ENCODE measurements around the gene L3MBTL4.
A peak's percentile ranks its signal among the peaks of the same experiment; 100 is the strongest.

The L3MBTL4 gene

DNA sequence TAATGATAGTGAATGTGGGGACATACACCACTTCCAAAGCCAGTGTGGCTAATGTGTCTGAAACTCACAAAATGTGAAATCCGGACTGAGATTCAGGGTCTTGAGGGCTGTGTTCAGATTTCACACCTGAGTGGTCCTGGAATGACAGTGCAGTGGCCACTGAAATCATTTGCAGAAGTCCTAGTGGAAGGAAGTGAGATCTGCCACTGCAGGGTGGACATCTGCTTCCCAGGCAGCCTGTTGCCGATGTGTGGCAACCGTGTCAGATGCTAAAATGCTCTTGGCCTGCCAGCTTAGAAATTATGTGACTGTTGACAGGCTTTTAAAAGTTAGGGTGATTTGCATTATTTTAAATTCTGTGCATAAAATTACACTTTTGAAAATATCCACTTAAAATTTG, 441.6 kb downstream of the L3MBTL4 start:
- no peak overlapping the region for H2AFZ ChIP-seq (ENCODE audit: low read depth, low read length)
- no peak overlapping the region for H3K4me2 ChIP-seq (ENCODE audit: low read length, poor library complexity, severe bottlenecking)
- H2BK5ac ChIP-seq (ENCODE audit: low read depth, low read length, poor library complexity, severe bottlenecking), result no peak overlapping the region
- H2BK15ac ChIP-seq (ENCODE audit: low read depth, poor library complexity, severe bottlenecking), result no peak overlapping the region
- H2AK5ac ChIP-seq (ENCODE audit: low read length, severe bottlenecking), result no peak overlapping the region
- no peak overlapping the region for H3K18ac ChIP-seq (ENCODE audit: low read depth in 1 of 2, low read length in 2 of 2)
- WGBS, result 86% methylated on average over 3 of the region's 3 CpGs
- no peak overlapping the region for H2BK12ac ChIP-seq (ENCODE audit: low read length in 2 of 2)
- no peaks in the 10 kb centered on the region for H3K9me3 ChIP-seq (ENCODE audit: control insufficient read depth, low read length)
- no peak overlapping the region for H4K91ac ChIP-seq (ENCODE audit: low read length)
- H3K4me3 ChIP-seq (ENCODE audit: insufficient read depth in 1 of 2, low read depth in 1 of 2, low read length in 2 of 2), result no peak overlapping the region
- H3K27me3 ChIP-seq (ENCODE audit: control insufficient read depth in 1 of 2, insufficient read depth in 1 of 2, low read length in 2 of 2), result peaks cover 0 to 10% of the 10 kb centered on the region in 2 experiments
- H3K14ac ChIP-seq (ENCODE audit: low read length in 2 of 2), result no peak overlapping the region
- peaks cover 2% of the 10 kb centered on the region for H3K4me1 ChIP-seq (ENCODE audit: control insufficient read depth, insufficient read depth, low read depth, low read length)
- no peak overlapping the region for H3K27ac ChIP-seq (ENCODE audit: low read length, poor library complexity, severe bottlenecking)
- H3K36me3 ChIP-seq (ENCODE audit: control insufficient read depth in 1 of 2, insufficient read depth in 2 of 2, low read depth in 1 of 2, low read length in 2 of 2), result no peaks in the 10 kb centered on the region
- no peak for DNase-seq
- H3K9ac ChIP-seq (ENCODE audit: low read length), result no peak overlapping the region
- H3K23ac ChIP-seq (ENCODE audit: low read length in 2 of 2), result no peak overlapping the region
- H3K79me1 ChIP-seq (replicated peaks; ENCODE audit: low read length, poor library complexity, severe bottlenecking), result no peaks in the 10 kb centered on the region
- no peak overlapping the region for H2BK120ac ChIP-seq (ENCODE audit: low read depth, low read length)
- no peak overlapping the region for H3K4ac ChIP-seq (ENCODE audit: low read depth in 1 of 2, low read length in 2 of 2)
- H4K8ac ChIP-seq (ENCODE audit: low read length), result no peak overlapping the region

GRCh38 chr18:5972298-5972697, 442.4 kb downstream of the L3MBTL4 start:
- no peak overlapping the region for H3K4me3 ChIP-seq (ENCODE audit: insufficient read depth in 1 of 2, low read depth in 1 of 2, low read length in 2 of 2)
- H2BK120ac ChIP-seq (ENCODE audit: low read depth, low read length), result no peak overlapping the region
- H3K9me3 ChIP-seq (ENCODE audit: control insufficient read depth, low read length), result no peaks in the 10 kb centered on the region
- H3K27ac ChIP-seq (ENCODE audit: low read length, poor library complexity, severe bottlenecking), result no peak overlapping the region
- peaks cover 2% of the 10 kb centered on the region for H3K4me1 ChIP-seq (ENCODE audit: control insufficient read depth, insufficient read depth, low read depth, low read length)
- DNase-seq, result no peak
- no peak overlapping the region for H4K91ac ChIP-seq (ENCODE audit: low read length)
- H2BK15ac ChIP-seq (ENCODE audit: low read depth, poor library complexity, severe bottlenecking), result no peak overlapping the region
- no peak overlapping the region for H2BK12ac ChIP-seq (ENCODE audit: low read length in 2 of 2)
- no peak overlapping the region for H3K4ac ChIP-seq (ENCODE audit: low read depth in 1 of 2, low read length in 2 of 2)
- H4K8ac ChIP-seq (ENCODE audit: low read length), result no peak overlapping the region
- no peak overlapping the region for H3K9ac ChIP-seq (ENCODE audit: low read length)
- H2AFZ ChIP-seq (ENCODE audit: low read depth, low read length), result no peak overlapping the region
- no peak overlapping the region for H2AK5ac ChIP-seq (ENCODE audit: low read length, severe bottlenecking)
- no peak overlapping the region for H3K14ac ChIP-seq (ENCODE audit: low read length in 2 of 2)
- WGBS, result 71% methylated on average over 7 of the region's 7 CpGs
- no peak overlapping the region for H3K18ac ChIP-seq (ENCODE audit: low read depth in 1 of 2, low read length in 2 of 2)
- H2BK5ac ChIP-seq (ENCODE audit: low read depth, low read length, poor library complexity, severe bottlenecking), result no peak overlapping the region
- H3K4me2 ChIP-seq (ENCODE audit: low read length, poor library complexity, severe bottlenecking), result no peak overlapping the region
- H3K36me3 ChIP-seq (ENCODE audit: control insufficient read depth in 1 of 2, insufficient read depth in 2 of 2, low read depth in 1 of 2, low read length in 2 of 2), result no peaks in the 10 kb centered on the region
- no peak overlapping the region for H3K23ac ChIP-seq (ENCODE audit: low read length in 2 of 2)
- peaks cover 0 to 10% of the 10 kb centered on the region in 2 experiments for H3K27me3 ChIP-seq (ENCODE audit: control insufficient read depth in 1 of 2, insufficient read depth in 1 of 2, low read length in 2 of 2)
- no peaks in the 10 kb centered on the region for H3K79me1 ChIP-seq (replicated peaks; ENCODE audit: low read length, poor library complexity, severe bottlenecking)

DNA sequence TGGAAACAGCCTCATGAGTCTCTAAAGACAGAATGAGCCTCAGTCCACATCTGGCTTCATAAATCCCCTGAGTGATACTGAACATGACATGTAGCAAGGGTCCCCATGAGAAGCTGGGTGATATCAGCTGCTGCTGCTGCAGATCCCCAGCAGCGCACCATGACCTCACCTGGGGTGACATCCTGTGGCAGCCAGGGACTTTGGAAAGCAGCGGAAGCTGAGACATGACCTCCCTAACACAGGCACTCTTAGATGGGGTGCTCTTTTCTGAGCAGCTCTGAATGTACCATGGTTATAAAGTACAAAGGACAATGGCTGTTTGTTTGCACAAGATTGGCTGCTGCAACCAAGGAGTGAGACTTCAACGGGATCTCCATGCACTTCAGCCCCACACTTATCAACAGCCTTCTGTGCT, 444.7 kb downstream of the L3MBTL4 start:
- Histone ChIP-seq H2AK5ac (ENCODE audit: low read length, severe bottlenecking) (no peak overlapping the region), H3K4me1 (ENCODE audit: control insufficient read depth, insufficient read depth, low read depth, low read length) (no peaks in the 10 kb centered on the region), H3K79me1 (replicated peaks; ENCODE audit: low read length, poor library complexity, severe bottlenecking) (no peaks in the 10 kb centered on the region), H2BK12ac (ENCODE audit: low read length in 2 of 2) (no peak overlapping the region), H4K8ac (ENCODE audit: low read length) (peak overlapping the region; percentile 27), H3K27me3 (ENCODE audit: control insufficient read depth in 1 of 2, insufficient read depth in 1 of 2, low read length in 2 of 2) (peaks cover 0 to 6% of the 10 kb centered on the region in 2 experiments), H3K4me3 (ENCODE audit: insufficient read depth in 1 of 2, low read depth in 1 of 2, low read length in 2 of 2) (no peak overlapping the region), H3K9me3 (ENCODE audit: control insufficient read depth, low read length) (no peaks in the 10 kb centered on the region), H3K4ac (ENCODE audit: low read depth in 1 of 2, low read length in 2 of 2) (no peak overlapping the region), H3K14ac (ENCODE audit: low read length in 2 of 2) (no peak overlapping the region), H3K18ac (ENCODE audit: low read depth in 1 of 2, low read length in 2 of 2) (no peak overlapping the region), H2AFZ (ENCODE audit: low read depth, low read length) (no peak overlapping the region), H3K9ac (ENCODE audit: low read length) (no peak overlapping the region), H2BK15ac (ENCODE audit: low read depth, poor library complexity, severe bottlenecking) (no peak overlapping the region), H3K4me2 (ENCODE audit: low read length, poor library complexity, severe bottlenecking) (no peak overlapping the region), H3K36me3 (ENCODE audit: control insufficient read depth in 1 of 2, insufficient read depth in 2 of 2, low read depth in 1 of 2, low read length in 2 of 2) (no peaks in the 10 kb centered on the region), H2BK120ac (ENCODE audit: low read depth, low read length) (no peak overlapping the region), H3K23ac (ENCODE audit: low read length in 2 of 2) (no peak overlapping the region), H2BK5ac (ENCODE audit: low read depth, low read length, poor library complexity, severe bottlenecking) (no peak overlapping the region), H4K91ac (ENCODE audit: low read length) (no peak overlapping the region), H3K27ac (ENCODE audit: low read length, poor library complexity, severe bottlenecking) (no peak overlapping the region)
- 32% methylated on average over 1 of the region's 3 CpGs for WGBS
- DNase-seq, result no peak

GRCh38 chr18:5969355-5969988, 445.2 kb downstream of the L3MBTL4 start:
- Histone ChIP-seq H3K9ac (ENCODE audit: low read length) (no peak overlapping the region), H2BK5ac (ENCODE audit: low read depth, low read length, poor library complexity, severe bottlenecking) (no peak overlapping the region), H3K14ac (ENCODE audit: low read length in 2 of 2) (no peak overlapping the region), H2BK15ac (ENCODE audit: low read depth, poor library complexity, severe bottlenecking) (no peak overlapping the region), H3K36me3 (ENCODE audit: control insufficient read depth in 1 of 2, insufficient read depth in 2 of 2, low read depth in 1 of 2, low read length in 2 of 2) (no peaks in the 10 kb centered on the region), H4K91ac (ENCODE audit: low read length) (no peak overlapping the region), H3K9me3 (ENCODE audit: control insufficient read depth, low read length) (no peaks in the 10 kb centered on the region), H3K4me3 (ENCODE audit: insufficient read depth in 1 of 2, low read depth in 1 of 2, low read length in 2 of 2) (no peak overlapping the region), H2BK120ac (ENCODE audit: low read depth, low read length) (no peak overlapping the region), H3K79me1 (replicated peaks; ENCODE audit: low read length, poor library complexity, severe bottlenecking) (no peaks in the 10 kb centered on the region), H3K27me3 (ENCODE audit: control insufficient read depth in 1 of 2, insufficient read depth in 1 of 2, low read length in 2 of 2) (peaks cover 0 to 6% of the 10 kb centered on the region in 2 experiments), H2BK12ac (ENCODE audit: low read length in 2 of 2) (no peak overlapping the region), H3K27ac (ENCODE audit: low read length, poor library complexity, severe bottlenecking) (no peak overlapping the region), H3K4me2 (ENCODE audit: low read length, poor library complexity, severe bottlenecking) (no peak overlapping the region), H3K4ac (ENCODE audit: low read depth in 1 of 2, low read length in 2 of 2) (no peak overlapping the region), H3K23ac (ENCODE audit: low read length in 2 of 2) (no peak overlapping the region), H3K18ac (ENCODE audit: low read depth in 1 of 2, low read length in 2 of 2) (no peak overlapping the region), H2AK5ac (ENCODE audit: low read length, severe bottlenecking) (no peak overlapping the region), H4K8ac (ENCODE audit: low read length) (no peak overlapping the region), H2AFZ (ENCODE audit: low read depth, low read length) (no peak overlapping the region), H3K4me1 (ENCODE audit: control insufficient read depth, insufficient read depth, low read depth, low read length) (no peaks in the 10 kb centered on the region)
- DNase-seq, result no peak
- 85% methylated on average over 16 of the region's 16 CpGs for WGBS
